ENCODE measurements around the gene CDH23. TPM values are rescaled to one million over a fixed set of nuclear protein-coding genes. Genes with fewer than 3 reads are reported as not detected.

The CDH23 gene
- polyA plus RNA-seq, 2 of the 4 experiments (the other 2 are of a cell fraction), result 1.1 to 2.3 TPM

DNA sequence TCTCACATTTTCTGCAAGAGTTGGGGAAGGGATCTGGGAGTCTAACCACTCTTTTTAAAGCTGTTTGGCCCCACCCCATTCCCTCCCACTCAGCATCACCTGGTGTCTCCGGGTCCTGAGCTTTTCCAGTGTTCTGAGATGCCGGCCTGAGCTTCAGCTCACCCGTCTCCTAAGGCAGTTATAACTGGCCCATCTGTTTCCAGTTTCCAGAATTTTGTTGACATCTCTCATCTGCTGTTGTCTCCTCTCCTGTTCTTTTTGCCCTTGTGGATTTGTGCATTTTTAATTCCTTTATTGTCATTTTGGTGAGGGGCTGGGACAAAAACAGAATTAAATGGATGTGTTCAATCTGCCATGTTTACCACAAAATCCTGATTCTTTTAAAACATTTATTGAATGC is 162.3 kb downstream of the CDH23 start:
- ATAC-seq (no peak), DNase-seq (ENCODE audit: low read depth in 1 of 2, low spot score in 1 of 2) (no peak), FAIRE-seq (no peak)
- 51% methylated on average over 3 of the region's 3 CpGs for WGBS (ENCODE audit: missing lambda C conversion rate)
- Histone ChIP-seq H3K27ac (no peak overlapping the region), H3K4me1 (no peaks in the 10 kb centered on the region), H3K4me3 (no peak overlapping the region), H3K9me3 (no peaks in the 10 kb centered on the region), H3K4me2 (no peak overlapping the region)
- TF ChIP-seq HOXB5 (CRISPR knock-in tag; IDR thresholded peaks at IDR 0.05) (no peak), CHD4 (IDR thresholded peaks at IDR 0.05; ENCODE audit: borderline replicate concordance) (no peak), HDAC2 (IDR thresholded peaks at IDR 0.05) (no peak), KDM5A (IDR thresholded peaks at IDR 0.05) (no peak), POLR2A (IDR thresholded peaks at IDR 0.05; ENCODE audit: low read length) (no peak), ESRRA (IDR thresholded peaks at IDR 0.05; ENCODE audit: borderline replicate concordance, low read length) (no peak), MAFK (IDR thresholded peaks at IDR 0.05; ENCODE audit: partially characterized antibody) (no peak), ZSCAN20 (CRISPR knock-in tag; IDR thresholded peaks at IDR 0.05) (no peak), RFX5 (IDR thresholded peaks at IDR 0.05) (no peak), ZFP36 (IDR thresholded peaks at IDR 0.05; ENCODE audit: borderline replicate concordance, partially characterized antibody) (no peak), TFCP2L1 (CRISPR knock-in tag; IDR thresholded peaks at IDR 0.05) (no peak), MAZ (IDR thresholded peaks at IDR 0.05; ENCODE audit: borderline replicate concordance, low read depth, low read length) (no peak), JUNB (IDR thresholded peaks at IDR 0.05) (no peak), PHF8 (IDR thresholded peaks at IDR 0.05; ENCODE audit: borderline replicate concordance, low read depth) (no peak)
- TF ChIP-seq, protein P1, sequence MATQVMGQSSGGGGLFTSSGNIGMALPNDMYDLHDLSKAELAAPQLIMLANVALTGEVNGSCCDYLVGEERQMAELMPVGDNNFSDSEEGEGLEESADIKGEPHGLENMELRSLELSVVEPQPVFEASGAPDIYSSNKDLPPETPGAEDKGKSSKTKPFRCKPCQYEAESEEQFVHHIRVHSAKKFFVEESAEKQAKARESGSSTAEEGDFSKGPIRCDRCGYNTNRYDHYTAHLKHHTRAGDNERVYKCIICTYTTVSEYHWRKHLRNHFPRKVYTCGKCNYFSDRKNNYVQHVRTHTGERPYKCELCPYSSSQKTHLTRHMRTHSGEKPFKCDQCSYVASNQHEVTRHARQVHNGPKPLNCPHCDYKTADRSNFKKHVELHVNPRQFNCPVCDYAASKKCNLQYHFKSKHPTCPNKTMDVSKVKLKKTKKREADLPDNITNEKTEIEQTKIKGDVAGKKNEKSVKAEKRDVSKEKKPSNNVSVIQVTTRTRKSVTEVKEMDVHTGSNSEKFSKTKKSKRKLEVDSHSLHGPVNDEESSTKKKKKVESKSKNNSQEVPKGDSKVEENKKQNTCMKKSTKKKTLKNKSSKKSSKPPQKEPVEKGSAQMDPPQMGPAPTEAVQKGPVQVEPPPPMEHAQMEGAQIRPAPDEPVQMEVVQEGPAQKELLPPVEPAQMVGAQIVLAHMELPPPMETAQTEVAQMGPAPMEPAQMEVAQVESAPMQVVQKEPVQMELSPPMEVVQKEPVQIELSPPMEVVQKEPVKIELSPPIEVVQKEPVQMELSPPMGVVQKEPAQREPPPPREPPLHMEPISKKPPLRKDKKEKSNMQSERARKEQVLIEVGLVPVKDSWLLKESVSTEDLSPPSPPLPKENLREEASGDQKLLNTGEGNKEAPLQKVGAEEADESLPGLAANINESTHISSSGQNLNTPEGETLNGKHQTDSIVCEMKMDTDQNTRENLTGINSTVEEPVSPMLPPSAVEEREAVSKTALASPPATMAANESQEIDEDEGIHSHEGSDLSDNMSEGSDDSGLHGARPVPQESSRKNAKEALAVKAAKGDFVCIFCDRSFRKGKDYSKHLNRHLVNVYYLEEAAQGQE (IDR thresholded peaks at IDR 0.05), result no peak
- TF ChIP-seq, protein P2, sequence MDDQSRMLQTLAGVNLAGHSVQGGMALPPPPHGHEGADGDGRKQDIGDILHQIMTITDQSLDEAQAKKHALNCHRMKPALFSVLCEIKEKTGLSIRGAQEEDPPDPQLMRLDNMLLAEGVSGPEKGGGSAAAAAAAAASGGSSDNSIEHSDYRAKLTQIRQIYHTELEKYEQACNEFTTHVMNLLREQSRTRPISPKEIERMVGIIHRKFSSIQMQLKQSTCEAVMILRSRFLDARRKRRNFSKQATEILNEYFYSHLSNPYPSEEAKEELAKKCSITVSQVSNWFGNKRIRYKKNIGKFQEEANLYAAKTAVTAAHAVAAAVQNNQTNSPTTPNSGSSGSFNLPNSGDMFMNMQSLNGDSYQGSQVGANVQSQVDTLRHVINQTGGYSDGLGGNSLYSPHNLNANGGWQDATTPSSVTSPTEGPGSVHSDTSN (IDR thresholded peaks at IDR 0.05), result no peak
- TF ChIP-seq, protein P3, sequence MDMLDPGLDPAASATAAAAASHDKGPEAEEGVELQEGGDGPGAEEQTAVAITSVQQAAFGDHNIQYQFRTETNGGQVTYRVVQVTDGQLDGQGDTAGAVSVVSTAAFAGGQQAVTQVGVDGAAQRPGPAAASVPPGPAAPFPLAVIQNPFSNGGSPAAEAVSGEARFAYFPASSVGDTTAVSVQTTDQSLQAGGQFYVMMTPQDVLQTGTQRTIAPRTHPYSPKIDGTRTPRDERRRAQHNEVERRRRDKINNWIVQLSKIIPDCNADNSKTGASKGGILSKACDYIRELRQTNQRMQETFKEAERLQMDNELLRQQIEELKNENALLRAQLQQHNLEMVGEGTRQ (IDR thresholded peaks at IDR 0.05), result no peak
- POLR2A ChIA-PET, result no interaction called here
- CTCF ChIA-PET, result interaction anchor here (0.6 to 2.7 kb wide), 3 partner anchors 12 to 404 kb away, joined by 3 to 15 read pairs (median 4); no protein-coding TSS in a partner anchor

DNA sequence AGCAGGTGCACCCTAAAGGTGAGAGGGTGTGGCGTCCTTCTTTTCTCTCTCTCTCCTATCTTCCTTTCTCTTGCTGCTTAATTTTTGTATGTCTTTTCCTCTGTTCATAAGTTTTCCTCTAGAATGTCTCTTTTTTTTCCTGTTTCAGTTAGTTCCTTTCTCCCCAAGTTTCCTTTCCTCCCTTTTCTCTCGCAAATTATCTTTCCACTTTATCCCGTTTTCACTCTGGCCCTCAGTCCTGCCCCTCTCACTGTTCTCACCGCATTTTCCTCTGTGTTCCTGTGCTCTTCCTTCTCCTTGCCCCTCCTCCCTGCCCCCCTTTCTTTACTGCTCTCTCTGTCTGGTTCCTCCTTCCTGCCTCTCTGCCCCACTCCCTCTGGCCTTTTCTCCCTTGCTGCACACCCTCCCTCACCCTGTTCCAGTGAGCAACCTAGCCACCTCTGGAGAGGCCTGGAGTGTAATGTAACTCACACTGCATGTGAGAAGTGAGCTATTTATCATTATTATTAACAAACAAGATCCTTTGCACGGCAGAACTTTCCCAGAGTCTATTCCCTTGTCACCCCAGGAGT is 164.4 kb downstream of the CDH23 start:
- POLR2A ChIA-PET, result no interaction called here
- Histone ChIP-seq H3K4me3 (no peak overlapping the region), H3K4me1 (no peaks in the 10 kb centered on the region), H3K27ac (no peak overlapping the region), H3K4me2 (no peak overlapping the region), H3K9me3 (no peaks in the 10 kb centered on the region)
- CTCF ChIA-PET, result interaction anchor here (1.0 kb wide), 3 partner anchors 9 to 108 kb away, joined by 3 read pairs; no protein-coding TSS in a partner anchor
- ATAC-seq (no peak), DNase-seq (ENCODE audit: low read depth in 1 of 2, low spot score in 1 of 2) (no peak), FAIRE-seq (no peak)
- 40% methylated on average over 5 of the region's 5 CpGs for WGBS (ENCODE audit: missing lambda C conversion rate)
- TF ChIP-seq ZC3H11A (IDR thresholded peaks at IDR 0.05) (no peak), POLR2A (IDR thresholded peaks at IDR 0.05; ENCODE audit: low read length) (no peak), FOSB (CRISPR knock-in tag; IDR thresholded peaks at IDR 0.05) (no peak), HEYL (CRISPR knock-in tag; IDR thresholded peaks at IDR 0.05) (no peak), CBX8 (IDR thresholded peaks at IDR 0.05) (no peak), CHD4 (IDR thresholded peaks at IDR 0.05; ENCODE audit: borderline replicate concordance) (no peak), NR3C1 (IDR thresholded peaks at IDR 0.05) (no peak), FOXS1 (CRISPR knock-in tag; IDR thresholded peaks at IDR 0.05) (no peak), FOSL2 (IDR thresholded peaks at IDR 0.05) (no peak), FOSL2 (CRISPR knock-in tag; IDR thresholded peaks at IDR 0.05) (no peak)
- TF ChIP-seq, protein P4, sequence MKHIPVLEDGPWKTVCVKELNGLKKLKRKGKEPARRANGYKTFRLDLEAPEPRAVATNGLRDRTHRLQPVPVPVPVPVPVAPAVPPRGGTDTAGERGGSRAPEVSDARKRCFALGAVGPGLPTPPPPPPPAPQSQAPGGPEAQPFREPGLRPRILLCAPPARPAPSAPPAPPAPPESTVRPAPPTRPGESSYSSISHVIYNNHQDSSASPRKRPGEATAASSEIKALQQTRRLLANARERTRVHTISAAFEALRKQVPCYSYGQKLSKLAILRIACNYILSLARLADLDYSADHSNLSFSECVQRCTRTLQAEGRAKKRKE (CRISPR knock-in tag; IDR thresholded peaks at IDR 0.05; ENCODE audit: low read depth), result no peak
- TF ChIP-seq, protein P1 (IDR thresholded peaks at IDR 0.05), result no peak
- TF ChIP-seq, protein P5, sequence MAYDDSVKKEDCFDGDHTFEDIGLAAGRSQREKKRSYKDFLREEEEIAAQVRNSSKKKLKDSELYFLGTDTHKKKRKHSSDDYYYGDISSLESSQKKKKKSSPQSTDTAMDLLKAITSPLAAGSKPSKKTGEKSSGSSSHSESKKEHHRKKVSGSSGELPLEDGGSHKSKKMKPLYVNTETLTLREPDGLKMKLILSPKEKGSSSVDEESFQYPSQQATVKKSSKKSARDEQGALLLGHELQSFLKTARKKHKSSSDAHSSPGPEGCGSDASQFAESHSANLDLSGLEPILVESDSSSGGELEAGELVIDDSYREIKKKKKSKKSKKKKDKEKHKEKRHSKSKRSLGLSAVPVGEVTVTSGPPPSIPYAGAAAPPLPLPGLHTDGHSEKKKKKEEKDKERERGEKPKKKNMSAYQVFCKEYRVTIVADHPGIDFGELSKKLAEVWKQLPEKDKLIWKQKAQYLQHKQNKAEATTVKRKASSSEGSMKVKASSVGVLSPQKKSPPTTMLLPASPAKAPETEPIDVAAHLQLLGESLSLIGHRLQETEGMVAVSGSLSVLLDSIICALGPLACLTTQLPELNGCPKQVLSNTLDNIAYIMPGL (CRISPR knock-in tag; IDR thresholded peaks at IDR 0.05; ENCODE audit: borderline replicate concordance), result no peak

Data from A549 (cell line).